Tibial nerve (tissue), 4 donors: ENCODE measurements around the gene STK4. TPM values are rescaled to one million over a fixed set of nuclear protein-coding genes. Genes with fewer than 3 reads are reported as not detected.

Source experiments
- DNase-seq, 2 donors: peaks; one replicate each; pipeline ENCODE4 v3.0.0-alpha.2; 2019; ENCODE audit warnings: low spot score in 2 of 2
- H3K27ac ChIP-seq, 4 donors: fragments of 200-600 bp; sonication (generic) in 3 of 4; one replicate each; pipeline ENCODE4 v1.5.1; 2017 to 2019; ENCODE audit warnings: mild to moderate bottlenecking in 1 of 4
- H3K27me3 ChIP-seq, 2 donors: fragments of 200-600 bp; sonication (generic) in 1 of 2; one replicate each; pipeline versions ENCODE4 v1.5.1 to v1.6.0; 2017 to 2019
- H3K36me3 ChIP-seq, 3 donors: fragments of 200-600 bp; sonication (generic); one replicate each; pipeline ENCODE4 v1.5.1; 2018 to 2019
- H3K4me1 ChIP-seq, 4 donors: fragments of 200-600 bp; sonication (generic) in 3 of 4; one replicate each; pipeline ENCODE4 v1.5.1; 2017 to 2019
- H3K4me3 ChIP-seq, 4 donors: fragments of 200-600 bp; sonication (generic) in 3 of 4; one replicate each; pipeline ENCODE4 v1.5.1; 2017 to 2019; ENCODE audit warnings: mild to moderate bottlenecking in 1 of 4, moderate library complexity in 1 of 4
- H3K9me3 ChIP-seq, 4 donors: fragments of 200-600 bp; sonication (generic) in 3 of 4; one replicate each; pipeline ENCODE4 v1.5.1; 2017 to 2019
- CTCF ChIP-seq, 5 experiments: fragments of 200-600 bp in 3 of 5; fragments of 450-650 bp in 2 of 5; sonication (generic) in 3 of 5; IDR thresholded peaks; one replicate each; pipeline ENCODE4 v1.5.1; 2016 to 2019; ENCODE audit warnings: antibody characterized with exemption in 5 of 5, mild to moderate bottlenecking in 3 of 5, moderate library complexity in 2 of 5
- EP300 ChIP-seq, 2 donors: sonication (generic); formaldehyde crosslinking; IDR thresholded peaks; one replicate each; pipeline ENCODE4 v1.6.1; 2017; ENCODE audit warnings: antibody characterized with exemption in 2 of 2, mild to moderate bottlenecking in 1 of 2
- POLR2A ChIP-seq, 2 donors: fragments of 450-650 bp; IDR thresholded peaks; one replicate each; pipeline ENCODE4 v1.6.1; 2017; ENCODE audit warnings: antibody characterized with exemption in 2 of 2, mild to moderate bottlenecking in 2 of 2, moderate library complexity in 2 of 2
- WGBS, 2 donors: methylation state at CpG; one replicate each; pipeline ENCODE4 v1.1.5; 2018; 5-methylcytosine and 5-hydroxymethylcytosine counted together
- total RNA-seq, 4 donors: library from RNA; depleted of rRNA; stranded (reverse); fragments of >200 nt; gene quantifications; one replicate each; pipeline ENCODE4 v1.1.0, GENCODE V29; 2016

The STK4 gene
- total RNA-seq, 4 donors from 2014 or later = 24.3 to 28.5 (median 27.1) TPM

- no peak for DNase-seq
- no peaks in the 10 kb centered on the region for H3K36me3 ChIP-seq
- H3K9me3 ChIP-seq = no peaks in the 10 kb centered on the region
- H3K4me3 ChIP-seq = no peak overlapping the region
- H3K27ac ChIP-seq = peak overlapping the region in 2 of 4 donors; percentile 23 to 63
- 49 to 61% methylated on average over 1 of the region's 1 CpG for WGBS, 2 donors
- H3K4me1 ChIP-seq = peaks cover 0 to 48% (median 12%) of the 10 kb centered on the region in 4 donors
- no peaks in the 10 kb centered on the region for H3K27me3 ChIP-seq
- TF ChIP-seq POLR2A (IDR thresholded peaks at IDR 0.05) (no peak), CTCF (IDR thresholded peaks at IDR 0.05) (no peak), EP300 (IDR thresholded peaks at IDR 0.05) (peak; percentile 21 to 32)
Measured at GRCh38 chr20:45039475-45039820, 73.1 kb downstream of the STK4 start.

GRCh38 chr20:45041464-45042337, 75.4 kb downstream of the STK4 start:
- H3K9me3 ChIP-seq = no peaks in the 10 kb centered on the region
- H3K4me3 ChIP-seq = no peak overlapping the region
- no peaks in the 10 kb centered on the region for H3K27me3 ChIP-seq
- peaks cover 0 to 43% (median 12%) of the 10 kb centered on the region in 4 donors for H3K4me1 ChIP-seq
- TF ChIP-seq POLR2A (IDR thresholded peaks at IDR 0.05) (no peak), EP300 (IDR thresholded peaks at IDR 0.05) (no peak), CTCF (IDR thresholded peaks at IDR 0.05) (no peak)
- 51 to 55% methylated on average over 5 of the region's 5 CpGs for WGBS, 2 donors
- no peak for DNase-seq
- H3K36me3 ChIP-seq = no peaks in the 10 kb centered on the region
- peak overlapping the region in 2 of 4 donors; percentile 20 to 27 for H3K27ac ChIP-seq

- no peak for DNase-seq
- no peak overlapping the region for H3K4me3 ChIP-seq
- 90 to 98% methylated on average over 1 of the region's 1 CpG for WGBS, 2 donors
Measured at GRCh38 chr20:45042978-45043377, 76.7 kb downstream of the STK4 start.

GRCh38 chr20:45044084-45044573, 77.8 kb downstream of the STK4 start:
- Histone ChIP-seq H3K4me3 (no peak overlapping the region), H3K36me3 (no peaks in the 10 kb centered on the region), H3K27me3 (no peaks in the 10 kb centered on the region), H3K4me1 (peaks cover 0 to 28% (median 2%) of the 10 kb centered on the region in 4 donors), H3K9me3 (no peaks in the 10 kb centered on the region), H3K27ac (no peak overlapping the region)
- DNase-seq = peak in 1 of 2 donors; percentile 30
- TF ChIP-seq EP300 (IDR thresholded peaks at IDR 0.05) = no peak
- TF ChIP-seq CTCF (IDR thresholded peaks at IDR 0.05) = peak; percentile 70 to 82 (median 81)
- WGBS, 2 donors = 24 to 29% methylated on average over 5 of the region's 5 CpGs

More at GRCh38 chr20:45042978-45043377, 76.7 kb downstream of the STK4 start:
- peaks cover 0 to 30% (median 8%) of the 10 kb centered on the region in 4 donors for H3K4me1 ChIP-seq
- TF ChIP-seq POLR2A (IDR thresholded peaks at IDR 0.05) (no peak), EP300 (IDR thresholded peaks at IDR 0.05) (no peak), CTCF (IDR thresholded peaks at IDR 0.05) (no peak)
- H3K27me3 ChIP-seq = no peaks in the 10 kb centered on the region
- no peaks in the 10 kb centered on the region for H3K9me3 ChIP-seq
- no peaks in the 10 kb centered on the region for H3K36me3 ChIP-seq
- H3K27ac ChIP-seq = no peak overlapping the region

- WGBS, 2 donors = 60 to 70% methylated on average over 3 of the region's 3 CpGs
- DNase-seq = no peak
- Histone ChIP-seq H3K4me3 (no peak overlapping the region), H3K4me1 (peaks cover 0 to 32% (median 4%) of the 10 kb centered on the region in 4 donors), H3K9me3 (no peaks in the 10 kb centered on the region), H3K27me3 (no peaks in the 10 kb centered on the region), H3K27ac (no peak overlapping the region), H3K36me3 (no peaks in the 10 kb centered on the region)
- TF ChIP-seq CTCF (IDR thresholded peaks at IDR 0.05) = no peak
- TF ChIP-seq POLR2A (IDR thresholded peaks at IDR 0.05) = no peak
- TF ChIP-seq EP300 (IDR thresholded peaks at IDR 0.05) = no peak
Measured at GRCh38 chr20:45044601-45045000, 78.3 kb downstream of the STK4 start.
